Activated CD4-positive, CD25-positive, alpha-beta regulatory T cell (primary cell): ENCODE data around the gene MEGF9.
"Not testable (repeated sequence)": the region's sequence is repeated elsewhere in the genome, so short reads cannot be mapped to it uniquely, and the experiment has no call there.

Experiments used
- DNase-seq, 4 experiments: peaks; one replicate each; lab custom pipeline; 2025; lab: John Stamatoyannopoulos, UW

The MEGF9 gene

DNA sequence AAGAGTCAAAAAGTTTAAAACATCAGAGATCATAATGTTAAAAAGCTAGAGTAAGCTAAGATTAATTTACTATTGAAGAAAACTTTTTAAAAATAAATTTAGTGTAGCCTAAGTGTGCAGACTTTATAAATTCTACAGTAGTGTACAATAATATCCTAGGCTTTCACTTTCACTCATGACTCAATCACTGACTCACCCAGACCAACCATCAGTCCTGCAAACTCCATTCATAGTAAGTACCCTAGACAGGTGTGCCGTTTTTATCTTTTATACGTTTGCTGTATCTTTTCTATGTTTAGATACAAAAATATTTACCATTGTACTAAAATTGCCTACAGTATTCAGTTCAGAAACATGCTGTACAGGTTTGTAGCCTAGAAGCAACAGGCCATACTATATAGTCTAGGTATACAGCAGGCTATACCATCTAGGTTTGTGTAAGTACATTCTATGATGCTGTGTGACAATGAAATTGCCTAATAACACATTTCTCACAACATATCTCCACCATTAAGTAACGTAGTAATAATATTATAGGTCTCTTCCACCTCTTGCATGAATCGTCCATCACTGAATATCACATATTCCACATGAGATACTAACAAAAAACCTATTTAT, 59.2 kb downstream of the MEGF9 start:
- DNase-seq = no peak

DNA sequence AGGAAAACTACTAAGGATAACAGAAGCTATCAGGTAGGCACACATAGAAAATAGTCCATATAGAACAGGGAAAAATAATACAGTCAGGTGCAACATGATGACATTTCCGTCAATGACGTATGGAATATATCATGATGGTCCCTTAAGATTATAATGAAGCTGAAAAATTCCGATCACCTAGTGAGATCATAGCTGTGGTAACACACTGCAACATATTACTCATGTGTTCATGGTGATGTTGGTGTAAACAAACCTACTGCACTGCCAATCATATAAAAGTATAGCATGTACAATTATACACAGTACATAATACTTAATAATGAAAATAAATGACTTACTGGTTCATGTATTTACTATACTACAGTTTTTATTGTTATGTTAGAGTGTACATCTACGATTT, 60.0 kb downstream of the MEGF9 start:
- no peak for DNase-seq

DNA sequence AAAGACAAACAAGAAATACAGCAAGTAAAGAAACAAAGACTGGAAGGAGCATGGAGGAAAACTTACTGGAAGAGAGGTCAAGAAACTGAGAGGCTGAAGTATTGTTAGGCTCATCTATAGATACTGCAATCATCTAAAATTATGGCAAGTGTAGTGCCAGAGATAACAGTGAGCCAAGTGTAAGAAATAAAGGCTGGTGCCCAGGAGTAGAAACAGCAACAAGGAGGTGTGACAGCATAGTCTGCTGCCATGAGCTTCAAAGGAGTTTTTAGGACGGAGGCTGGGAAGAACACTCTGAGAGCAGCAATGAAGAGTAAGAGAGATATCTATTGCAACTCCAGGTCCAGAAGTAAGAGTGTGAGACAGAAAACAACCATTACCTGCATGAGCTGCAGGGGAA, 60.5 kb downstream of the MEGF9 start:
- DNase-seq = no peak

DNA sequence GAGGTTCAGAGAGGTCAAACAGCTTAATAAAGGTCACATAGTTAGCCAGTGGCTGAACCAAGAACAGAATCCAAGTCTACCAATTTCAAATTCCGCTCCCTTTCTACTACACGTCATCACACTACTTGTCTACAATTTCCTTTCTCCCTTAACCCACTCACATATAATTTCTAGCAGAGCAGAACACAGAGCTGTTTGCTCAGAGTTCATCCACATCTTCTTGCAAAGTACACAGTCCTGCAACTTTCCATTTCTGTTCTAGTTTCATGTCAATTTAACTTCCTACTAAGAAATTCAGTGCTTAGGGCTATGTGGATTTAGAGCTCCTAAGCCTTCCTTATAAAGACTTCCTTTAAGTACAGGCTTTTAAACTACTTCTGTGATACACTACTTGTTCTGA, 61.3 kb downstream of the MEGF9 start:
- DNase-seq = no peak

DNA sequence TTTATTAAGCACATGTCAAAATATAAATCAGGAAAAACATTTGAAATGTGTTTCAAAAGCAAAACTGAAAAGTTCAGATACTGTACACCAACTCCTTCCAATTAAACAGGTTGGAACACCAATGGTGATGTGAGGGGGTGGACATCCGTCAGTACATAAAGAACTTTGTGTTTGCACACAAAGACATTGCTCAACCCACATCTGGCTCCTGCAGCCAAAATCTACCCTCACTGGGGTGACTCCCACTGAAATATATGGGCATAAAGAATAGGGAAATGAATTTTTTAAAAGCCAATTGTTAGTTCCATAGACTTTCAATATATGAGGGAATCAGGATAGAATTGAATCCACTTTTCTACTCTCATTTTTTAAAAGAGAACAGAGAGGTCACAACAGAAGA, 63.9 kb downstream of the MEGF9 start:
- no peak for DNase-seq

DNA sequence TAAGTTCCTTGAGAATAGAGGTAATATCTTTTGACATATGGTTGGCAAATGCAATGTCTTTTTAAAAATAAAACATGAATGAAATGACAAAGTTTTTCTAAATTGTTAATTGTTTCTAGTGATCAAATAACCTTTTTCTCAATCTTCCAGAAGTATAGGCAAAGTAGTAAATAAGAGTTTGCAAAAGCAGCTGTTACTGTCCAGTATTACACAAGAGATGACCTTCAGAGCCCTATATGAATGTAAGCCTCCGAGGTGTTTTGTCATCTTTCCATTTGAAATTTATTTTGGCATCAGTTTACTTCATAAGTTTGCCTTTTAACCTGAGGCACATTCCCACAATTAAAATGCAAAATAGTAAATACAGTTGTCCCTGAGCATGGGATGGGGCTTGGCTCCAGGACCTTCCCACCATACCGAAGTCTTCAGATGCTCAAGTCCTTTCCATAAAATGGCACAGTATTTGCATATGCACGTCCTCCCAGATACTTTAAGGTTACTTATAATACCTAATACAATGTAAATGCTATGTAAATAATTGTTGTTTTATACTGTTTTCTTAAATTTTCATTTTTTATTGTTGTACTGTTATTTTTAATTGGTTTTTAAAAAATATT, 65.6 kb downstream of the MEGF9 start:
- no peak for DNase-seq

DNA sequence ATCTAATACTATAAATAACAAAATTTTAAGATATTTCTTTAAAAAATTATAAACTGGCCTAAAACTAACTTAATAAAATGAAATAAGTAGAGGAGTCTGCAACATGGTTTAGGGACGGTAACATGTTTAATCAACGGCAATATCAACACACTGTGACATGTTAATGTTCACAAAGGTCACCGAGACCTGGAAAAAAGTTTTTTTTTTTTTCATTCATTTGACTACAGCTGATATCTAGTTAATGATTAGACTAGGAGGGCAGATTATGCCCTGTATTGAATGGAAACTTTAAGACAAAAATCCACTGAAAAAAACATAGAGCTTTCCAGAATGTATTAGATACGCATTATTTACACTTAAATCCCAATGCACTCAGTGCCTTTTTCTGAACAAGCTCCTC, 67.3 kb downstream of the MEGF9 start:
- DNase-seq = no peak

DNA sequence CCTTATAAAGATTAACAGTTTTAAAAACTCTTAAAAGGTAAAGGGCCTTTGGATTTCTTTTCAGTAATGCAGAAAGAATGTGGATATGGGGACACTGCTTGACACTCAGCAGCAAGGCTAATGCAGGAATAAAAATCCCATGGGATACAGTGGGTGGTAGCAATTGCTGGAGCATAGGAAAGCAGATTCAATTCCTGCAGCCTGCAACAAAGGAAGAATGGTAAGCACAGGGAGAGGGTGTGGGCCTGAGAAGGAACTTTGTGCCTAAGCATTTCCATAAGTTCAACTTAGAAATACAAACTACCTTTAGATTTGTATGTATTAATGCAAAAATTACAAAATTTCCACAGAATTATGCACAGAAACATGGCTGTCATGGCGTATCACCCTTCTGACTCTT, 68.5 kb downstream of the MEGF9 start:
- DNase-seq = no peak

DNA sequence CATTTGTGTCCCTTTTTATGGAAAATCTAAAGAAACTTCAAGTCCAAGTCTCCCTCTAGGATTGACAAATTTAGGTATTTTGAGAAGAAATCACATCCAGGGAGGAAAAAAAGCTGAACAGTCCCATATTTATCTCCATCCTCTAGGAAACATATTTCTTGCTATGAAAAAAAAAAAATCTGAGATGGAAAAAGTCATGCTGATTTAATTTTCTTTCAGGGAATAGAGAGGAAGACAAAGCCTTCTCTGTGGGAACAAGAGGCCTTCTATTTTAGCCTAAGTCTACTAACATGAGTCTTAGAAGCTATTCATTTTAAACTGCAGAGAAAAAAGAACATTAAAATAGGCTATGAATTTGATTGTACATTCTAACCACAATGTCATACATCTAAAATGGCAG, 71.2 kb downstream of the MEGF9 start:
- DNase-seq = no peak

DNA sequence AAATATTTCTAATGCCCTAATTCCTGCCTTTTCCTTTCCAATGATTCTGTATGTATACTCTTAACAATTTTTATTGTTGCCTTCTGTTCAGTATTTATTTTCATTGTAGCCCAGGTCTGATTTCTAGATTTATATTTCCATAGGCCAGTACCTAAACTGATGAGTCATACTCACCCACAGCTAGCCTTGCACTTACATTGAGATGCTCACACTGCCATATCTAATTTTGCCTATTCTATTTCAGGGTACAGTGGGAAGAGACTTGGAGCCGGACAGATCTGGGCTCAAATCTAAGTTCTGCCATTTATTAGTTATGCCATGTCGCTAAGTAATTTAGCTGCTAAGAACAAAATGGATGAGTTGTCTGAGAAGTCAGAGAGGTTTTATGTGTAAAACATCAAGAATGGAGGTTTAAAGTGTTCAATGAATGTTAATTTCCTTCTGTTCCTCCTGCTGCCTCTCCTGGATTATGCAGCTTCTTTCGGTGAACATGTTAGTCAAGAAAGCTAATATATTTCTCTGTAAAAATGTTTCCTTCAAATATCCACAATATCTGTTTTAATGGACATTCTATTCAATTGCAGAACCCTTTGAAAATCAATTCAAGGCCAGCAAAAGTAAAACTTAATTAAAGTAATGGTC, 72.0 kb downstream of the MEGF9 start:
- no peak for DNase-seq

DNA sequence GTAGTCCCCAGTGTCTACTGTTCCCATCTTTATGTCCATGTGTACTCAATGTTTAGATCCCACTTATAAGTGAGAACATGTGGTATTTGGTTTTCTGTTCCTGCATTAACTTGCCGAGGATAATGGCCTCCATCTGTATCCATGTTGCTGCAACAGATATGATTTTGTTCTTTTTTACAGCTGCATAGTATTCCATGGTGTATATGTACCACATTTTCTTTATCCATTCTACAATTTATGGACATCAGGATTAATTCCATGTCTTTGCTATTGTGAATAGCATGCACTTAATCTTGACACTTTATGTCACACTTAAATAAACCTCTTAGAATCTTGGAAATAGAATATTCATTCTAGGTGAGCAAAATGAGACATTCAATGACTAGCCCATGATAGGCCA, 73.4 kb downstream of the MEGF9 start:
- DNase-seq = not testable (repeated sequence)

DNA sequence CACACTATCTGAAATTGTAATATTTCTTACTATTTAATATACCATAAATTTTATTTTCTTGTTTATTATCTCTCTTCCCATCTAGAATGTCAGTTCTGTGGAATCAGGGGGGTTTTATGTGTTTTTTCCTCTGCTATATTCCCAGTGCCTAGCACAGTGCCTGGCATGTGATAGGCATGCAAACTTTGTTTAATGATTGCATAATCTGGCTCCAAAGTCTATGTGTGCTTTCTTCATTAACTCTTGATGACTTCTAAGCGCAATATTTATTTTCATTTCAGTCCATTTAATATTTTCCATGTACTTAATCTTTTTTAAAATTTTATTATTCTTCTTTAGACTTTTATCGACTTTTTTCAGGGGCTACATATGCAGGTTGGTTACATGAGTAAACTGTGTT, 73.9 kb downstream of the MEGF9 start:
- DNase-seq = no peak

DNA sequence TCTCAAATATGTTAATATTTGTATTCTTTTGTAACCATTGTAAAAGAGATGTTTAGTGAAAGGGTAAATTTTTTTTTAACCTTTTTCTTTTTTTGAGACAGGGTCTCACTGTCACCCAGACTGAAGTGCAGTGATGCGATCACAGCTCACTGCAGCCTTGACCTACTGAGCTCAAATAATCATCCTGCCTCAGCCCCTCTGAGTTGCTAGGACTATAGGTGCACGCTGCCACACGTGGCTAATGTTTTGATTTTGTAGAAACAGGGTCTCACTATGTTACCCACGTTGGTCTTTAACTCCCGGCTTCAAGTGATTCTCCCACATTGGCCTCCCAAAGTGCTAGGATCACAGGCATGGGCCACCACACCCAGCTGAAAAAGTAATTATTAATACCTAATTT, 76.4 kb downstream of the MEGF9 start:
- DNase-seq = no peak

DNA sequence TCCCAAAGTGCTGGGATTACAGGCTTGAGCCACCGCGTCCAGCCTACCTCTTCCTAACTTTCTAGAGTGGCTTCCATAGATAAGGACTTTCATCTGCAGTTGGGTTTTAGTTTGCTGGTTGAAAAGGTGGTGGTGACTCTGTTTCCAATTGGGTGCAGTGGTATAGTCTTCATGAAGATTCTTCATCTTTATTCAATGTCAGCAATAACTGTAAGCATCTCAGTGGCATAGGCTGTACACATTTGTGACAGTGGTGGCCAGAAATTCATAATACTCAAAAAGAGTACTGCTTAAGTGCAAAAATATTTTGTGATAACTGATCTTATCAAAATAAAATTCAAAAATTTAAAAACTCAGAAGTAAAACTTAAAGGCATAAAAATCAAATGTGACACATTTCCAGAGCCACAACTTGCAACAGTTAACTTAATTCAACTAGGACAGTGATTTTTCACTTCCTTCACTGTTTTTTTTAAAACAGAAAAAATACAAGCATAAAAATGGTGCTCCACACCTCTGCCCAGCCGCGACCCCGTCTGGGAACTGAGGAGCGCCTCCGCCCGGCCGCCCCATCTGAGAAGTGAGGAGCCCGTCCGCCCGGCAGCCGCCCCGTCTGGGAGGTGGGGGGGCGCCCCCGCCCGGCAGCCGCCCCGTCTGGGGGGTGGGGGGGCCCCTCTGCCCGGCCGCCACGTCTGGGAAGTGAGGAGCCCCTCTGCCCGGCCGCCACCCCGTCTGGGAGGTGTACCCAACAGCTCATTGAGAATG, 77.9 kb downstream of the MEGF9 start:
- no peak for DNase-seq

DNA sequence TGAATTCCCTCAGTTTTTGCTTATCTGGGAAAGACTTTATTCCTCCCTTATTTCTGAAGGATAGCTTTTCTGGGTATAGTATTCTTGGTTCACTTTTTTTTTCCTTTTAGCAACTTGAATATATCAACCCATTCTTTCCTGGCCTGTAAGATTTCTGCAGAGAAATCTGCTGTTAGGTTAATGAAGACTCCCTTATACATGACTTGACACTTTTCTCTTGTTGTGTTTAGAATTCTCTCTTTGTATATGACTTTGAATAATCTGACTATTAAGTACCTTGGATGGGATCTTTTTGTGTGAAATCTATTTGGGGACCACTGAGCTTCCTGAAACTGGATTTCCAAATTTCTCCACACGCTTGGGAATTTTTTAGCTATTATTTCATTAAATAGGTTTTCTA, 79.3 kb downstream of the MEGF9 start:
- DNase-seq = no peak

DNA sequence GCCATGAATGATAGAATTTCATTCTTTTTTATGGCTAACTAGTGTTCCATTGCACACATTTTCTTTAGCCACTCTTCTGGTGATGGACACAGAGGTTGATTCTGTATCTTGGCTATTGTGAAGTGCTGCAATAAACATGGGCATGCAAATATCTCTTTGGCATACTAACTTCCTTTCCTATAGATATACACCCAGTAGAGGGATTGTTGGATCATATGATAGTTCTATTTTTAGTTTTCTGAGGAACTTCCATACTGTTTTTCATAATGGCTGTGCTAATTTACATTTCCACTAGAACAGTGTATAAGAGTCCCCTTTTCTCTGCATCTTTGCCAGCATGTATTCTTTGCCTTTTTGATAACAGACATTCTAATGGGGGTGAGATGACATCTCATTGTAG, 83.9 kb downstream of the MEGF9 start:
- no peak for DNase-seq

DNA sequence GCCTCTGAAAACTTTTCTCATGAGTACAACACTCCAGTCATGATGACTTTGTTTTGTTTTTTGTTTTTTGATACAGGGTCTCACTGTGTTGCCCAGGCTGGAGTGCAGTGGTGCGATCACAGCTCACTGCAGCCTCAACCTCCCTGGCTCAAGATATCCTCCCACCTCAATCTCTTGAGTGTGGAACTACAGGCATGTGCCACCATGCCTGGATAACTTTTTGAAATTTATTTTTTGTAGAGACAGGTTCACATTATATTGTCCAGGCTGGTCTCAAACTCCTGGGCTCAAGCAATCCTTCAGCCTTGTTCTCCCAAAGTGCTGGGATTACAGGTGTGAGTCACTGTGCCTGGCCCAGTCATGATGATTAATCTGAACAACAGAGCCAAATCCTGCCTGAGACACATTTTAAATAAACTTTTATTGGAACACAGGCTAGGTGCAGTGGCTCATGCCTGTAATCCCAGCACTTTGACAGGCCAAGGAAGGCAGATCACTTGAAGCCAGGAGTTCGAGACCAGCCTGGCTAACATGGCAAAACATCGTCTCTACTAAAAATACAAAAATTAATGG, 85.3 kb downstream of the MEGF9 start:
- DNase-seq = not testable (repeated sequence)

DNA sequence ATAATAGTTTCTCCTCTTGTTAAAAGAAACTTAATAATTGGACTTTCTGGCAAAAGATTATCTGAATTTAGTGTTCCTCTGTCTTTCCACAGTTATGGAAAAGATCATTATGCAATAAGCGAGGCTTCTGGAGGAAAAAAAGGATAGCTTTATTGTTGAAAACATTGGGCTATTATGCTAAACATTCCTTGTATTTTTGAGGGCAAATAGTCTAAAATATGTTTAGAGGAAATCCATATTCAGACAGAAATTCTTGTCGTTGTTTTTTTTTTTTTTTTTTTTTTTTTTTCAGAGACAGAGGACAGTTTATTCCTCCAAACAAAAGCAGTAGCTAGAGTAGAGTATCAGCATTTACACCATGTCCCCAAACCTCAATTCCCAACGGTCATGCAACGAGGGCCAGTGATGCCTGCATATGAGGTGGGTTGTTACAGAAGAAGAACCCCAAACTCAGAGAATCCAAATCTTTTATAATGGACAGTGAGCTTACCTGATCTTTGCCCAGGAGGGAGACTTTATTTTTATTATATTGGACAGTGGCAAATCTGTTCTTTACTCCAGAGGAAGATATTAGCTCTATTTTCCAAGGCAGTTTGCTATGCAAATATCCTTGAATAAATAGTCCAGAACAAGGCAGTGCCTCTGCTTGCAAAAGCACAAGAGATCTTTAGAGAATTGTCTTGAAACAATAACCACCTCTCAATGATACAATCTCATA, 85.9 kb downstream of the MEGF9 start:
- DNase-seq = no peak

DNA sequence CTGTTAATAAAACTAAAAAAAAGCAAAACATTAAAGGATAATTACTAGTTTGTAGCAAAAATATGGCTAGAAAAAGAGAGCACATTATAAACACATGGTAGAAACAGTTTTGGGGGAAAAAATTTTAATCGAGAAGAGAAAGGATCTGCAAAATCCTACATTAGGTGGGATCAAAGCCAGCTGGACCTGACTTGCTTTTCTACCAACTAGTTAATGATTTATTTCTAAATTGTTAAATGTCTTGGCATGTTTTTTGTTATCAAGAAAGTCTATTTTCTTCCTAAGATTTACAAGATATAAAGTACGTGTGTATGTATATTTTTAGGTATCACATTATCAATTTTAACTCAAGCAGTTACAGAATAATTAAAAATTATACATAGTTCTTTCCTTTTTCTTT, 87.2 kb downstream of the MEGF9 start:
- no peak for DNase-seq

DNA sequence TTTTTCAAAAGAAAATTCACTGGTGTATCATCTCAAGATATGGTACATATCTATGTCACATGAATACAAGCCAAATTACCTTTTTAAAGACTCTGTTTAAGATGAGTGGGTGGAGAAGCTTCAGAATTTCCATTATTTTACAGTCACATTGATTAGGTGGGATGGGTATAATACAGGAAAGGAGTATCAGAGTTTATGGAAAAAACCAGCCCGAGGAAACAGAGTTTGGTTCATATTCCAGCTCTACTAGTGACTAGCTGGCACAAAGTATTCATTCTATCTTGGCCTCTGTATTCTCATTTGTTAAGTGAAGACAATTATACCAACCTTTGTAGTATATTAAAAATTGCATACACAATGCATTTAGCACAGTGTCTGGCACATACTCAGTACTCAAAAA, 87.8 kb downstream of the MEGF9 start:
- DNase-seq = no peak

DNA sequence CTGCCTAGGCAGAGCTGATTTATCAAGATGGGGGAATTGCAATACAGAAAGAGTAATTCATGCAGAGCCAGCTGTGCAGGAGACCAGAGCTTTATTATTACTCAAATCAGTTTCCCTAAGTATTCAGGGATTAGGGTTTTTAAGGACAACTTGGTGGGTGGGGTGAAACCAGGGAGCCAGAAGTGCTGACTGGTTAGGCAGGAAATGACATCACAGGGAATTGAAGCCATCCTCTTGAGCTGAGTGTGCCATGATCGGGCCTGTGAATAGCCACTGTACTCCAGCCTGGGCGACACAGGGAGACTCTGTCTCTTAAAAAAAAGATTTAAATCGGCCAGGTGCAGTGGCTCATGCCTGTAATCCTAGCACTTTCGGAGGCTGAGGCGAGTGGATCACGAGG, 89.0 kb downstream of the MEGF9 start:
- DNase-seq = no peak

DNA sequence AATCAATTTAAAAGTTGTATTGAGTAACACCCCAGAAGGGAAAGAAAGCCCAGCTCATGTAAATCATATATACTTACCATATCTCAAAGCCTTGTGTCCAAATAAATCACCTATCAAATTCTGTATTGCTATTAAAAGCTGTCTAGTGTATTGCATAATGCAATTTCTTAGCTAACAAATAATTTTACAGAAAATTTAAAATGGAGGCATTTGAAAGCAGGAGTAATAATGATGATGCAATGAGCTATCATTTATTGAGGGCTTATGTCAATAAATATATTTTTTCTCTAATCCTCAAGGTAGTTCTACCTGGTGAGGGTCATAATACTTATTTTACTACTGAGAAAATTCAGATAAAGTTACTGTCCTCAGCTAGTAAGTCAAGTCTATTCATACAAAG, 91.5 kb downstream of the MEGF9 start:
- DNase-seq = no peak
